Epidermal melanocyte (primary cell): ENCODE data around the gene F2.
"Not testable (repeated sequence)": the region's sequence is repeated elsewhere in the genome, so short reads cannot be mapped to it uniquely, and the experiment has no call there.

ENCODE experiments used
- DNase-seq: peaks from one replicate; pipeline ENCODE4 v3.0.0; 2011; ENCODE audit warnings: low spot score; ENCODE audit not compliant: insufficient read length

The F2 gene

DNA sequence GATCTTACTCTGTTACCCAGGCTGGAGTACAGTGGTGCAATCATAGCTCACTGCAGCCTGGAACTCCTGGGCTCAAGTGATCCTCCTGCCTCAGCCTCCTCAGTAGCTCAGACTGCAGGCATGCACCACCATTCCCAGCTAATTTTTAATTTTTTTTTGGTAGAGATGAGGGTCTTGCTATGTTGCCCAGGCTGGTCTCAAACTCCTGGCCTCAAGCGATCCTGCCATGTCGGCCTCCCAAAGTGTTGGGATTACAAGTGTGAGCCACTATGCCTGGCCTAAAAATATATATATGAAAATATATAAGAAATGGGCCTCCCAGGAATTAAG, 1.2 kb upstream of the F2 start:
- DNase-seq: not testable (repeated sequence)

DNA sequence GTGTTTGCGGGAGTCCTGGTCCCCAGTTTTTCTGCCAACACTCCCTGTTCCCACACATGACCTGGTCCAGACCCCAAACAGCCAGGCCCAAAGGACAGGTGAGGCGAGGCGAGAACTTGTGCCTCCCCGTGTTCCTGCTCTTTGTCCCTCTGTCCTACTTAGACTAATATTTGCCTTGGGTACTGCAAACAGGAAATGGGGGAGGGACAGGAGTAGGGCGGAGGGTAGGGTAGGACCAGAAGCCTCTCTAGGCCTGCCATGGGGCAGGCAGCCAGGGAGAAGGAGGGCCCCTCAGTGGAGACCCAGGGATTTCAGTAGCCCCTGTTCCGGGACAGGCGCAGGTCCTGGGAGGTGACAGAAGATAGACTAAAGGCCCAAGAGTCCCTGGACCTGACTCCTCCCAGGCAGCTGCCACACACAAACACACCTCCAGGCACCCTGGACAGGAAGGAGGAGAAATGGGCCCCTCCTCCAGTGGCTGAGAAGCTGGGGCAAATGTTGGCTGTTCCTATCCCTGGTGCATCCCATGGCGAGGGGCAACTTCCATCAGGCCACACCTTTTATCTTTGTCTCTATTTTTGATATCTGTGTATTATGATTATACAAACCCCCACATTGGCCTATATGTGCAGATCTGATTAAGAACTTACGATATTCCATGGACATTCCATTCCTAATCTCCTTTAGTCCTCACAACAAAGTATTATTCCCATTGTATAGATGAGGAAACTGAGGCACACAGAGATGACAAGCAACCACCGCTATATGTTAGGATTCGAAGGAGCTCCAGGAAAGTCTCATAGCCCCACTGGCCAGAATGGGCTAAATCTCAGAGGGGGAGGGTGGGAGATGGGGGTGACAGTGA, 626 bp upstream of the F2 start:
- no peak for DNase-seq

DNA sequence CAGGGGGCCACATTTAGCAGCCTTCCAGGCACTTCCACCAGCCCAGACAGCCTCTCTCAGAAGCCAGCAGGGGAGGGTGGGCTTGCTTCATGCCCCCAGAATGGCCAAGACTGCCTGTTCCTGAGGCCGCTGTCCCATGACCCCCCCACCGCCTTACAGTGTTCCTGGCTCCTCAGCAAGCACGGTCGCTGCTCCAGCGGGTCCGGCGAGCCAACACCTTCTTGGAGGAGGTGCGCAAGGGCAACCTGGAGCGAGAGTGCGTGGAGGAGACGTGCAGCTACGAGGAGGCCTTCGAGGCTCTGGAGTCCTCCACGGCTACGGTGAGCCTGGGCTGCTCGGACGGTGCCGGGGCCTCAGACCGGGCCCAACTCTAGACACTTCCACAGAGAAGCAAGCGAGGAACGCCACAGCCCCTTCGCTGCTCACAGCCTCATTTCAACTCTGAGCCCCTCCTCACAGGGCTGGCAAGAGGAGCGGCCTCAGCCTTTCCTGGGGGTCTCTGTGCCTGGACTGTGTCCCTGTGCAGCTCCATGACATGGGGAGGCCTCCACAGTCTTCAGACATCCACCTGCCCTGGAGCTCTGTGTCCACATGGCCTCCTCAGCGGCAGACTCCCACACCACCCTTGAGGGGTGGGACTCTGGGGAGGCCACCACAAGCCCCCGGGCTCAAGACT, 668 bp downstream of the F2 start:
- DNase-seq: no peak

DNA sequence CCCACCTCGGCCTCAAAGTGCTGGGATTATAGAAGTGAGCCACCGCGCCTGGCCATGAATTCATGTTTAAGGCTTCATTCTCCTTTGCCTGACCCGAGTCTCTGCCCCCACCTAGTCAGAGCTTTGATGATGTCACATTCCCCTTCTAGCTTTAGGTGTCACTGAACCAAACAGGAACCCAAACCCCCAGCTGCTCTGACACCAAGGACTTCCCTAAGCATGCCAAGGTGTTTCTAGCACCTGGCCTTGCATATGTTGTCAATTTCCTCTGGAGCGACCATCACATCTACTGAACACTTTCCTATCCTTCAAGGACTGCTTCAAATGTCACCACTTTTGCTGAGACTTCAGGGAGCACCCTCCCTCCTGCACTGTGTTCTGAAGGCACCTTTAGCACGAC, 2.3 kb downstream of the F2 start:
- DNase-seq: no peak

DNA sequence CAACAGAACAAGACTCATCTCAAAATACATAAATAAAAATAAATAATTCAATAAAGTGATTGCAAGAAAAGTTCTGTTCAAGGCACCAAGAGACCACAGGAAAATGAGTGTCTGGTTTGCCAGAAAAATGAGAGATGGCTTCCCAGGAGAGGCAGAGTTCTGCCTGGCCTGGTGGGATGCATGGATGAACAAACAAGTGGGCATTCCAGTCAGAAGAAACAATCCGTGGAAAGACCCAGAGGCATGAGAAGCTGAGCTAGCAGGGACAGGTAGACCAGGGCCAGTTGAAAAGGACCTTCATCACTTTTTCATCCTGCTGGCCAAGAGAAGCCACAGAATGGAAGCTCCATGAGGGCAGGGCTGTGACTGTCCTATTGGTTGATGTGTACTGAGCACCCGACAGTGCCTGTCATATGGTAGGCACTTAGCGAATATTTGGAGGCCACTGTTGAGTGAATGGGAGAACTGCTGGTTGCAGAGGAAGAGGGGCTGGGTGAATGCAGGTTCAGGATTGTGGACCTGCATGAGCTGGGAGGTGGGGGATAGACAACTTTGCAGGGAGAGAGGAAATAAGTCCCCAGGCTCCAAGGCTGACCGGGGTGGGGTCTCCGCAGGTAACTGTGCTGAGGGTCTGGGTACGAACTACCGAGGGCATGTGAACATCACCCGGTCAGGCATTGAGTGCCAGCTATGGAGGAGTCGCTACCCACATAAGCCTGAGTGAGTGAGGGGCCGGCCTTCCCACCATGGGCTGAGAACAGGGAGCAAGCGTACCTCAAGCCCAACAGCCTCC, 3.7 kb downstream of the F2 start:
- DNase-seq: no peak

- no peak for DNase-seq
Observed at GRCh38 chr11:46723359-46723680, 4.3 kb downstream of the F2 start.

DNA sequence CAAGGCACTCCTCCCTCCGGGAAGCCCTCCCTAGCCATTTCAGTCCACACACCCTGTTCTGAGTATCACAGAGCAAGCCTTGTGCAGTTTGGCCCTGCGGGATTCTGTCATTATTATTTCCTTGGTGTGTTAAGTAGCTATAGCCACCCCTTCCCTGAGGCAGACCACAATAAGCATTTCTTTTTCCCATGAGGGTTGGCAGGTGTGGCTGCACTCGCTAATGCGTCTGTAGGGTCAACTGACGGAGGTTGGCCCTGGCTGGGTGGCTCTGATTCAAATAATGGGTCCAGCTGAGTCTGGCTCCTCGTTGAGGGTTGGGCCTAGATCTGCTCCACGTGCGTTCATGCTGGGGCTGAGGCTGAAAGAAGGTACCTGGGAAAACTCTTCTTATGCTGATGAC, 5.1 kb downstream of the F2 start:
- DNase-seq: no peak

DNA sequence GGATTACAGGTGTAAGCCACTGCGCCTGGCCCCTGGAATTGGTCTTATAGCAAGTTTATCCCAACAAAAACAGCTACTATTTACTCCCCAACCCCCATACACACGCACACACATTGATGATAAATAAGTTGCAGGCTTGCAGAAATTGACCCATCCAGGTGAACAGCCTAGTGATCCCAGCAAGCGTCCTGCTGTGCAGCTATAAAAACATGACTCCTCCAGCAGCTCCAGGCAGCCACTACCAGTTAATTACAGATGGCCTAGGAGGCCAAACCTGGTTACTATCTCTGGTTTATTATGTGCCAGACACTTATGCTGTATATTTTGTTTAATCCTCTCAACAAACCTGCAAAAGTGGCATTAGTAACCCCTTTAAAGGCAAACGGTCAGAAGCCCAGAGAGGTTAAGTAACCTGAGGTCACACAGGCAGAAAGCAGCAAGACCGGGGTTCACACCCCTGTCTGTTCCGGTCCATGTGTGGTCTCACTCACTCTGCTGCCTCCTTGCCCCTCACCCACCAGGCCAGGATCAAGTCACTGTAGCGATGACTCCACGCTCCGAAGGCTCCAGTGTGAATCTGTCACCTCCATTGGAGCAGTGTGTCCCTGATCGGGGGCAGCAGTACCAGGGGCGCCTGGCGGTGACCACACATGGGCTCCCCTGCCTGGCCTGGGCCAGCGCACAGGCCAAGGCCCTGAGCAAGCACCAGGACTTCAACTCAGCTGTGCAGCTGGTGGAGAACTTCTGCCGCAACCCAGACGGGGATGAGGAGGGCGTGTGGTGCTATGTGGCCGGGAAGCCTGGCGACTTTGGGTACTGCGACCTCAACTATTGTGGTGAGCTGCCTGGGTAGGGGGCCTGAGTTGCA, 6.6 kb downstream of the F2 start:
- no peak for DNase-seq

- no peak for DNase-seq
Observed at GRCh38 chr11:46726206-46726862, 7.3 kb downstream of the F2 start.

GRCh38 chr11:46727952-46728658, 9.1 kb downstream of the F2 start:
- no peak for DNase-seq

- no peak for DNase-seq
Observed at GRCh38 chr11:46728659-46729040, 9.6 kb downstream of the F2 start.

DNA sequence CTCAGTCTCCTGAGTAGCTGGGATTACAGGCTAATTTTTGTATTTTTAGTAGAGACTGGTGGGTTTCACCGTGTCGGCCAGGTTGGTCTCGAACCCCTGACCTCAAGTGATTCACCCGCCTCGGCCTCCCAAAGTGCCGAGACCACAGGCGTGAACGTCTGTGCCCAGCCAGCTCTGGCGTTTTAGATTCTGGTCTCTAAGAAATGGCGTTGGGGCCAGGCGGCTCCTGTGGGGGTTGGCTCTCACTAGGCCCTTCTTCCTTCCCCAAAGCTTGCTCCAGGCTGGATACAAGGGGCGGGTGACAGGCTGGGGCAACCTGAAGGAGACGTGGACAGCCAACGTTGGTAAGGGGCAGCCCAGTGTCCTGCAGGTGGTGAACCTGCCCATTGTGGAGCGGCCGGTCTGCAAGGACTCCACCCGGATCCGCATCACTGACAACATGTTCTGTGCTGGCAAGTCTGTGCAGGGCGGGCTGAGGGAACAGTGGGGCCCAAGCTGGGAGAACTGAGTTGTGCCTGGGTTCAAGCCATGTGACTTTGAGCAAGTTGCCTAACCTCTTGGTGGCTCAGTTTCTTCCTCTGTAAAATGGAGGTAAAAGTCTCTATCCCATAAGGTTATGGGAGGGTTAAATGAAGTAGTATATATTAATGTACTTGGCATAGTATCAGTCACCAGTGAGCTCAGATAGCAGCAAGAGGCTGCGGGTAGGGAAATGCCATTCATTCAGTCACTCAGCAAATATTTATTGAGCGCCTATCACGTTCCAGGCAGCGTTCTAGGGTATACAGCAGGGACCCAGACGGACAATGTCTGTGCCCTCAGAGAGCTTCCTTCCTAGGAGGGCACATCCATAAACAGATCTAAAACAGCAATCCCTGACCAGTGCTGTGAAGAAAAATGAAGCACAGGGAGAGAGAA, 10.4 kb downstream of the F2 start:
- no peak for DNase-seq

DNA sequence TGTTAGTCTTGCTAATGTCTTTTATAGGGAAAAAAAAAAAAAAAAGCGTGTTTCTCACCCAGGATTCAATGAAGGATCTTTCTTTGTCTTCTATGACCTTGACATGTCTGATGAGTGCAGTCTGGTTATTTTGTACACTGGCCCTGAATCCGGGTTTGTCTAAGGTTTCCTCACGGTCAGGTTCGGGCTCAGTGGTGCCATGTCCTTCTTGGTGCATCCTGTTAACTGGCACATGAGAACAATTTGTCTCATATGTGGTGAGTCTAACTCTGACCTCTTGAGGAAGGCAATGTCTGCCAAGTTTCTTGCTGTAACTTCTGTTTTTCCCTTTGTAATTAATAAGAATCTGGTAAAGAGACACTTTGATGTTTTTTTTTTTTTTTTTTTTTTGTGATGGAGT, 12.5 kb downstream of the F2 start:
- no peak for DNase-seq

DNA sequence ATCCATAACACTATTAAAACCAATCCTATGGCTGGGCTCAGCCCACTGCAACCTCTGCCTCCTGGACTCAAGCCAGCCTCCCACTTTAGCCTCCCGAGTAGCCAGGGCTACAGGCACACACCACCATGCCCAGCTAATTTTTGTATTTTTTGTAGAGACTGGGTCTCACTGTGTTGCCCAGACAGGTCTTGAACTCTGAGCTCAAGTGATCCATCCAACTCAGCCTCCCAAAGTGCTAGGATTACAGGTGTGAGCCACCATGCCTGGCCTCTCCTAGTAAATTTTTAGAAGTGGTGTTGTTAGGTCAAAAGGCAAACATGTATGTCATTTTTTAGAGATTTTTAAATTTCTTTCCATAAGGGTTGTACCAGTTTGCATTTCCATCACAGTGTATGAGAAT, 14.2 kb downstream of the F2 start:
- DNase-seq: no peak

DNA sequence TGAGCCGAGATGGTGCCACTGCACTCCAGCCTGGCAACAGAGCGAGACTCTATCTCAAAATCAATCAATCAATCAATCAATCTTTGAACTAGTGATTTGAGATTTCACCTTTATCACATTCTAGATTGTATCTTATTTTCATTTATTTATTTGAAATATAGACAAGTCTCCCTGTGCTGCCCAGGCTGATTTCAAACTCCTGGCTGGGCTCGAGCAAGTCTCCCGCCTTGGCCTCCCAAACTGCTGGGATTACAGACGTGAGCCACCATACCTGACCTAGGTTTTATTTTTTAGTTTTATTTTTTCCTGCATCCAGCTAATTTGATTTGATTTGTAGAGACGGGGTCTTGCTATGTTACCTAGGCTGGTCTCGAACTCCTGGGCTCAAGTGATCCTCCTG, 17.1 kb downstream of the F2 start:
- DNase-seq: no peak

- no peak for DNase-seq
Observed at GRCh38 chr11:46736615-46737014, 17.6 kb downstream of the F2 start.

DNA sequence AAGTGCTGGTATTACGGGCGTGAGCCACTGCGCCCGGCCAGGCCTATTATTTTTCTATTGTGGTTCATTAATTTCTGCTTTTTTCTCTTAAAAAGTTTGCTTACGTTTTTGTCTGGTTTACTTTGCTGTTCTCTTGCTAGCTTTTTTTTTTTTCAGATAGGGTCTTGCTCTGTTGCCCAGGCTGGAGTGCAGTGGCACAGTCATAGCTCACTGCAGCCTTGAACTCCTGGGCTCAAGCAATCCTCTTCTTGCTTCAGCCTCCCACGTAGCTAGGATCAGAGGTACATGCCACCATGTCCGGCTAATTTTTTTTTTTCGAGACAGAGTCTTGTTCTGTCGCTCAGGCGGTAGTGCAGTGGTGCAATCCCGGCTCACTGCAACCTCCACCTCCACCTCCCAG, 18.7 kb downstream of the F2 start:
- DNase-seq: no peak

DNA sequence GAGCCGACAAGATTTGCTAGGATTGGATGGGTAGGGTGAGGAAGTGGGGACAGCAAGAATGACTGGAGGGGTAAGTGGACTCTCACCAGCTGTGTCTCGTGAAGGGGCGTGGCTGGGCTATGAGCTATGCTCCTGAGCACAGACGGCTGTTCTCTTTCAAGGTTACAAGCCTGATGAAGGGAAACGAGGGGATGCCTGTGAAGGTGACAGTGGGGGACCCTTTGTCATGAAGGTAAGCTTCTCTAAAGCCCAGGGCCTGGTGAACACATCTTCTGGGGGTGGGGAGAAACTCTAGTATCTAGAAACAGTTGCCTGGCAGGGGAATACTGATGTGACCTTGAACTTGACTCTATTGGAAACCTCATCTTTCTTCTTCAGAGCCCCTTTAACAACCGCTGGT, 19.9 kb downstream of the F2 start:
- no peak for DNase-seq
